ENCODE measurements around the gene ME1.
"Not testable (repeated sequence)": the region's sequence is repeated elsewhere in the genome, so short reads cannot be mapped to it uniquely, and the experiment has no call there.

DNA sequence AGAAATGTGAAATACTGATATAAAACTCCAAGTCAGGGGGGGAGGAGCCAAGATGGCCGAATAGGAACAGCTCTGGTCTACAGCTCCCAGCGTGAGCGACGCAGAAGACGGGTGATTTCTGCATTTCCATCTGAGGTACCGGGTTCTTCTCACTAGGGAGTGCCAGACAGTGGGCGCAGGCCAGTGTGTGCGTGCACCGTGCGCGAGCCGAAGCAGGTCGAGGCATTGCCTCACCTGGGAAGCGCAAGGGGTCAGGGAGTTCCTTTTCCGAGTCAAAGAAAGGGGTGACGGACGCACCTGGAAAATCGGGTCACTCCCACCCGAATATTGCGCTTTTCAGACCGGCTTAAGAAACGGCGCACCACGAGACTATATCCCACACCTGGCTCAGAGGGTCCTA is 96.9 kb downstream of the ME1 start:
- TF ChIP-seq, protein P1, sequence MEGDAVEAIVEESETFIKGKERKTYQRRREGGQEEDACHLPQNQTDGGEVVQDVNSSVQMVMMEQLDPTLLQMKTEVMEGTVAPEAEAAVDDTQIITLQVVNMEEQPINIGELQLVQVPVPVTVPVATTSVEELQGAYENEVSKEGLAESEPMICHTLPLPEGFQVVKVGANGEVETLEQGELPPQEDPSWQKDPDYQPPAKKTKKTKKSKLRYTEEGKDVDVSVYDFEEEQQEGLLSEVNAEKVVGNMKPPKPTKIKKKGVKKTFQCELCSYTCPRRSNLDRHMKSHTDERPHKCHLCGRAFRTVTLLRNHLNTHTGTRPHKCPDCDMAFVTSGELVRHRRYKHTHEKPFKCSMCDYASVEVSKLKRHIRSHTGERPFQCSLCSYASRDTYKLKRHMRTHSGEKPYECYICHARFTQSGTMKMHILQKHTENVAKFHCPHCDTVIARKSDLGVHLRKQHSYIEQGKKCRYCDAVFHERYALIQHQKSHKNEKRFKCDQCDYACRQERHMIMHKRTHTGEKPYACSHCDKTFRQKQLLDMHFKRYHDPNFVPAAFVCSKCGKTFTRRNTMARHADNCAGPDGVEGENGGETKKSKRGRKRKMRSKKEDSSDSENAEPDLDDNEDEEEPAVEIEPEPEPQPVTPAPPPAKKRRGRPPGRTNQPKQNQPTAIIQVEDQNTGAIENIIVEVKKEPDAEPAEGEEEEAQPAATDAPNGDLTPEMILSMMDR (IDR thresholded peaks at IDR 0.05; ENCODE audit: low read depth, low read length, poor library complexity, severe bottlenecking), result not testable (repeated sequence)
- TF ChIP-seq EZH2phosphoT487 (IDR thresholded peaks at IDR 0.05; ENCODE audit: borderline replicate concordance, low read length), result not testable (repeated sequence)

All from DOHH2 (cell line).